Activated gamma-delta T cell treated with anti-CD3 and anti-CD28 coated beads, Interleukin-2, amount 50 U/mL, for 16 hours (primary cell): Measurements from ENCODE around the gene PTDSS2.
"Not testable (repeated sequence)": the region's sequence is repeated elsewhere in the genome, so short reads cannot be mapped to it uniquely, and the experiment has no call there.

Source experiments
- DNase-seq: peaks from one replicate; pipeline ENCODE4 v3.0.0-alpha.2; 2020; ENCODE audit warnings: low read depth

The PTDSS2 gene

GRCh38 chr11:449889-450808 lies at the start of gene PTDSS2:
PTDSS2 (plus strand) TSS chr11:450279; CDS start chr11:450456, 177 bp downstream.
- DNase-seq = peak; percentile 92

DNA sequence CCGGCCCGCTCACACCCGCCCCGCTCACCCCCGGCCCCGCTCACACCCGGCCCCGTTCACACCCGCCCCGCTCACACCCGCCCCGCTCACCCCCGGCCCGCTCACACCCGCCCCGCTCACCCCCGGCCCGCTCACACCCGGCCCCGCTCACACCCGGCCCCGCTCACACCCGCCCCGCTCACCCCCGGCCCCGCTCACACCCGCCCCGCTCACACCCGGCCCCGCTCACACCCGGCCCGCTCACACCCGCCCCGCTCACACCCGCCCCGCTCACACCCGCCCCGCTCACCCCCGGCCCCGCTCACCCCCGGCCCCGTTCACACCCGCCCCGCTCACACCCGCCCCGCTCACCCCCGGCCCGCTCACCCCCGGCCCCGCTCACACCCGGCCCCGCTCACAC lies 48.9 kb upstream of the PTDSS2 start:
- not testable (repeated sequence) for DNase-seq

GRCh38 chr11:403021-403760 lies 46.9 kb upstream of the PTDSS2 start:
- DNase-seq = no peak

DNA sequence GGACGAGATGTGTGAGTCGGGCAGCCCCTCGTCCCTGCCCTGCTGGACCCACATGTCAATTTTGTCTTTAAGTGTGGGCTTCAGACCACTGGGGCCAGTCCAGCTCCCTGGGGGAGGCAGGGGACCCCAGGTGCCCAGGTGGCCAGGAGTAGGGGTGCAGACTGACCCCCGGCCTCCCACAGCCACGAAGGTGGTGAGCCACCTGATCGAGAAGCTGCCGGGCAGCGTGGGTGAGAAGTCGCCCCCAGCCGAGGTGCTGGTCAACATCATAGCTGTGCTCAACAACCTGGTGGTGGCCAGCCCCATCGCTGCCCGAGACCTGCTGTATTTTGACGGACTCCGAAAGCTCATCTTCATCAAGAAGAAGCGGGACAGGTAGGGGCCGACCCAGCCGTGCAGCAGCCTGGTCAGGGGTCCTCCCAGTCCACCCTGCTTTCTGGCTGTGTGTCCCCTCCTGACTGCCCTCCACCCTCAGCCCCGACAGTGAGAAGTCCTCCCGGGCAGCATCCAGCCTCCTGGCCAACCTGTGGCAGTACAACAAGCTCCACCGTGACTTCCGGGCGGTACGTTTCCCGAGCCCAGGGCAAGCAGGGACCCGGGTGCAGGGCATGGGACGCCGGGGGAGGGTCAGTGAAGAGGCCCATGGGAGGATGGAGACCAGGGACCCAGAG lies 46.2 kb upstream of the PTDSS2 start:
- no peak for DNase-seq

GRCh38 chr11:404551-405264 lies 45.4 kb upstream of the PTDSS2 start:
- DNase-seq = no peak

DNA sequence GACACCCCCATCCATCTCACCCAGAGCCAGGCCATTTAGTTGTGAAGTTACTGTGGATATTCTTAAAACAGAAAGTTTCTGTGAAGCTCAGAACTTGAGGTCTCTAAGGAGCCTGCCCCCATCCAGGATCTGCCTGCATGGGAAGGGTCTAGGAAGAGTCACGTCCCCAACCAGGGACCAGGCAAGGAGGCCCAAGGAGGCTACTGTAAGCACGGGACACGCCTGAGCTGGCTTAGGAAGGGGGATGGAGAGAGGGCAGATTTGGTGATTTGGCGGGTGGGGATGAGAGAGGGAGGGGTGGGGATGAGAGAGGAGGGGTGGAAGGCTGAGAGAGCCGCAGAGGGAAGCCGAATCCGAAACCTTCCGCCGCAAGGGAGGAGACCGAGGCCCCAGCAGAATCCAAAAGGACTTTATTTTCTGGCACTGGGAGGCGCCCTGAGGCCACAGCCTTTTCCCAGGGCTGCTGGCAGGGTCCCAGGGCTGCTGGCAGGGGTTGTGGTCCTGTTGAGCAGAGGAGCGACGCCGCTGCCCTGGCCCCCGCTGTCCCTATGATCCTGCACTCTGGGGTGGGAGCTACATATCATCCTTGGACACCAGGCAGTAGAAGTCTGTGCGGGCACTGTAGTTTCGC lies 44.6 kb upstream of the PTDSS2 start:
- DNase-seq = no peak

- no peak for DNase-seq
Measured at GRCh38 chr11:405954-406795, 43.9 kb upstream of the PTDSS2 start.

- DNase-seq = peak; percentile 91
Measured at GRCh38 chr11:406796-407650, 43.1 kb upstream of the PTDSS2 start.

DNA sequence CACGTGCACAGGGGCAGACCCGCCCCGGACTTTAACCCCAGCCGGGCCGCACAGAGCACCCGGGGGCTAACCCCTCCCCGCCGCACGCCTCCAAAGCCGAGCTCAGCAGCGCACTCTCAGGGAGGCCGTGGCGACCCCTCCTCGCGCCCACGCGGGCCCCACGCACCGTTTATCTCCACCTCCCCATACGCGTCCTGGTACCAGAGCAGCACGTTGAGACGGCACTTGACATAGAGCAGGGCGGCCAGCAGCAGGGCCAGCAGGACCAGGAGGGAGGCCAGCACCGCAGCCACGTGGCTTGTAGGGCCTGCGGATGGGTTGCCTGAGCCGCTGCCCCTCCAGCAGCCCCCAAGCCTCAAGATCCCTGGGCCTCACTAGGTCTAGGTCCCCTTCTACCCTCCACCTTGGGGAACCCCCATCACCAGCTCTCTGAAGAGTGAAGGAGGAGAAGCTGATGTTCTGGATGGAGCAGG lies 42.4 kb upstream of the PTDSS2 start:
- no peak for DNase-seq

GRCh38 chr11:408154-409007 lies 41.7 kb upstream of the PTDSS2 start:
- no peak for DNase-seq

GRCh38 chr11:409008-409599 lies 41.0 kb upstream of the PTDSS2 start:
- no peak for DNase-seq

- DNase-seq = no peak
Measured at GRCh38 chr11:409600-410483, 40.2 kb upstream of the PTDSS2 start.

DNA sequence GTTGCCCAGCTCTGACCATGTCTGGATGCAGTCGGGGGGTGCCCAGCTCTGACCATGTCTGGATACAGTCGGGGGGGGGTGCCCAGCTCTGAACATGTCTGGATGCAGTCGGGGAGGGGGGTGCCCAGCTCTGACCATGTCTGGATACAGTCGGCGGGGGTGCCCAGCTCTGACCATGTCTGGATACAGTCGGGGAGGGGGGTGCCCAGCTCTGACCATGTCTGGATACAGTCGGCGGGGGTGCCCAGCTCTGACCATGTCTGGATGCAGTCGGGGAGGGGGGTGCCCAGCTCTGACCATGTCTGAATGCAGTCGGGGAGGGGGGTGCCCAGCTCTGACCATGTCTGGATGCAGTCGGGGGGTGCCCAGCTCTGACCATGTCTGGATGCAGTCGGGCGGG lies 39.4 kb upstream of the PTDSS2 start:
- DNase-seq = not testable (repeated sequence)

DNA sequence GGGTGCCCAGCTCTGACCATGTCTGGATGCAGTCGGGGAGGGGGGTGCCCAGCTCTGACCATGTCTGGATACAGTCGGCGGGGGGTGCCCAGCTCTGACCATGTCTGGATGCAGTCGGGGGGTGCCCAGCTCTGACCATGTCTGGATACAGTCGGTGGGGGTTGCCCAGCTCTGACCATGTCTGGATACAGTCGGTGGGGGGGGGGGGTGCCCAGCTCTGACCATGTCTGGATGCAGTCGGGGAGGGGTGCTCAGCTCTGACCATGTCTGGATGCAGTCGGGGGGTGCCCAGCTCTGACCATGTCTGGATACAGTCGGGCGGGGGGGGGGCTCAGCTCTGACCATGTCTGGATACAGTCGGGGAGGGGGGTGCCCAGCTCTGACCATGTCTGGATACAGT lies 38.6 kb upstream of the PTDSS2 start:
- not testable (repeated sequence) for DNase-seq

DNA sequence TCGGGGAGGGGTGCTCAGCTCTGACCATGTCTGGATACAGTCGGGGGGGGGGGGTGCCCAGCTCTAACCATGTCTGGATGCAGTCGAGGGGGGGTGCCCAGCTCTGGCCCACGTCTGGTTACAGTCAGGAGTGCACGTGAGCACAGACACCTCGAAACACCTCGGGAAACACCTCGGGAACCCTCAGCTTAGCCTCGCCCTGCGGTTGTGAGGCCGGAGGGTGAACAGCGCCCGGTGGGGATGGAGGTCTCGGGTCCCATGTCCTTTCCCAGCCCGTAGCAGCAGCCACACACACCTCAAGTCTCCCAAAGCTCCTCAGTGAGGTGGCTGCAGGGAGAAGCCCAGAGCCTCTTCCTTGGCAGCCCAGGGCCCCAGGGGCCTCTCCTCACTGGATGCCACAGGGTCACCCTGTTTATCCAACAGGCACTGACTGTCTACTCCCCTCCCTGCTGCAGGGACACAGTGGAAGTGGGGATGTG lies 37.4 kb upstream of the PTDSS2 start:
- DNase-seq = no peak

GRCh38 chr11:413120-414081 lies 36.7 kb upstream of the PTDSS2 start:
- no peak for DNase-seq
